Breast epithelium (tissue), 3 donors: ENCODE results near the gene KRT2.

Experiments used
- POLR2A ChIP-seq: fragments of 450-650 bp; IDR thresholded peaks from one replicate; pipeline ENCODE4 v1.6.1; 2016; ENCODE audit warnings: antibody characterized with exemption, mild to moderate bottlenecking, moderate library complexity
- POLR2AphosphoS5 ChIP-seq, 3 donors: sonication (generic); formaldehyde crosslinking; IDR thresholded peaks; one replicate each; pipeline ENCODE4 v1.6.1; 2017; ENCODE audit warnings: antibody characterized with exemption in 3 of 3
- TF ChIP-seq, protein P1 (sequence below), 3 donors: fragments of 450-650 bp; IDR thresholded peaks; one replicate each; pipeline ENCODE4 v1.5.1; 2016 to 2017; ENCODE audit warnings: antibody characterized with exemption in 3 of 3, mild to moderate bottlenecking in 3 of 3, moderate library complexity in 3 of 3

DNA sequence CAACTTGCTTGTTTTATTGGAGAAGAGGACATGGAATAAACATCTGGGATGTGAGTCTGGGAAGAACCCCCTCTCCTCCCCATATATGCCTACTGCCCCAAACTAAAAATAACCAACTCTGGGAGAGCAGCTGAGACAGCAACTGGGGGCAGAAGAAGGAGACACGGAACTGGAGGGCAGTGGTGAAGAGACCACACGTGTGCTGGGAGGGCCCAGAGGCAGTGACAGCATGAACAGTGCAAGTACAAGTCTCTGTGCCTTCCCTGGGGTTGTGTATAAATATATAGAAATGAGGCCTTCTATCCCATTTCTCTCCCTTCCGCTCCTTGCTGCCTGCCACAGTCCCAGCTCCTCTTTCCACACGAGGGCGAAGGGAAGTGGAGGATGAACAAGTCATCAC is 29.7 kb downstream of the KRT2 start:
- TF ChIP-seq, protein P1, sequence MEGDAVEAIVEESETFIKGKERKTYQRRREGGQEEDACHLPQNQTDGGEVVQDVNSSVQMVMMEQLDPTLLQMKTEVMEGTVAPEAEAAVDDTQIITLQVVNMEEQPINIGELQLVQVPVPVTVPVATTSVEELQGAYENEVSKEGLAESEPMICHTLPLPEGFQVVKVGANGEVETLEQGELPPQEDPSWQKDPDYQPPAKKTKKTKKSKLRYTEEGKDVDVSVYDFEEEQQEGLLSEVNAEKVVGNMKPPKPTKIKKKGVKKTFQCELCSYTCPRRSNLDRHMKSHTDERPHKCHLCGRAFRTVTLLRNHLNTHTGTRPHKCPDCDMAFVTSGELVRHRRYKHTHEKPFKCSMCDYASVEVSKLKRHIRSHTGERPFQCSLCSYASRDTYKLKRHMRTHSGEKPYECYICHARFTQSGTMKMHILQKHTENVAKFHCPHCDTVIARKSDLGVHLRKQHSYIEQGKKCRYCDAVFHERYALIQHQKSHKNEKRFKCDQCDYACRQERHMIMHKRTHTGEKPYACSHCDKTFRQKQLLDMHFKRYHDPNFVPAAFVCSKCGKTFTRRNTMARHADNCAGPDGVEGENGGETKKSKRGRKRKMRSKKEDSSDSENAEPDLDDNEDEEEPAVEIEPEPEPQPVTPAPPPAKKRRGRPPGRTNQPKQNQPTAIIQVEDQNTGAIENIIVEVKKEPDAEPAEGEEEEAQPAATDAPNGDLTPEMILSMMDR (IDR thresholded peaks at IDR 0.05): no peak
- no peak for TF ChIP-seq POLR2A
- TF ChIP-seq POLR2AphosphoS5 (IDR thresholded peaks at IDR 0.05): no peak
